MG63 (cell line): ENCODE measurements around the gene MARS1. TPM values are rescaled to one million over a fixed set of nuclear protein-coding genes. Genes with fewer than 3 reads are reported as not detected.

Experiments used
- DNase-seq: peaks from one replicate; pipeline ENCODE4 v3.0.0-alpha.2; 2020
- H3K27me3 ChIP-seq: fragments of 250-450 bp; sonication (Bioruptor Pico); 2 replicates; pipeline ENCODE4 v1.5.1; 2020; ENCODE audit warnings: mild to moderate bottlenecking, moderate library complexity
- H3K36me3 ChIP-seq: fragments of 250-450 bp; sonication (Bioruptor Pico); 2 replicates; pipeline ENCODE4 v1.5.1; 2020; ENCODE audit warnings: mild to moderate bottlenecking, moderate library complexity
- H3K4me3 ChIP-seq: fragments of 250-450 bp; sonication (Bioruptor Pico); 2 replicates; pipeline ENCODE4 v1.5.1; 2020; ENCODE audit warnings: mild to moderate bottlenecking, moderate library complexity
- H3K9me3 ChIP-seq: fragments of 250-450 bp; sonication (Bioruptor Pico); 2 replicates; pipeline ENCODE4 v1.5.1; 2020; ENCODE audit warnings: mild to moderate bottlenecking, moderate library complexity
- total RNA-seq: library from RNA; depleted of rRNA; stranded (reverse); fragments of >200 nt; shearing (Covaris generic); gene quantifications from 2 replicates; pipeline ENCODE4 v1.2.3, GENCODE V29; 2014; ENCODE audit warnings: low replicate concordance

The MARS1 gene
- total RNA-seq, 1 experiment from 2014 or later = 285 TPM

- H3K27me3 ChIP-seq = no peaks in the 10 kb centered on the region
- H3K9me3 ChIP-seq = no peaks in the 10 kb centered on the region
- no peaks in the 10 kb centered on the region for H3K36me3 ChIP-seq
- peak; percentile 58 for DNase-seq
- H3K4me3 ChIP-seq = no peak within 1 kb of the TSS
Observed at GRCh38 chr12:57454566-57455373, 33.1 kb upstream of the MARS1 start, which contains the start of gene INHBE. Gene INHBE, plus strand, starts transcription at chr12:57455307. Its CDS starts 230 bp downstream, at chr12:57455537.

- no peaks in the 10 kb centered on the region for H3K9me3 ChIP-seq
- DNase-seq = no peak
- no peaks in the 10 kb centered on the region for H3K36me3 ChIP-seq
- H3K27me3 ChIP-seq = peaks cover 3% of the 10 kb centered on the region
- no peak overlapping the region for H3K4me3 ChIP-seq
Observed at GRCh38 chr12:57455374-57456144, 32.3 kb upstream of the MARS1 start.

GRCh38 chr12:57456145-57456700, 31.6 kb upstream of the MARS1 start:
- Histone ChIP-seq H3K9me3 (no peaks in the 10 kb centered on the region), H3K4me3 (no peak overlapping the region), H3K36me3 (no peaks in the 10 kb centered on the region), H3K27me3 (peaks cover 8% of the 10 kb centered on the region)
- DNase-seq = no peak

GRCh38 chr12:57456737-57457490, 31.0 kb upstream of the MARS1 start:
- no peak overlapping the region for H3K4me3 ChIP-seq
- no peak for DNase-seq

GRCh38 chr12:57458665-57459054, 29.2 kb upstream of the MARS1 start:
- no peak for DNase-seq
- Histone ChIP-seq H3K27me3 (peaks cover 10% of the 10 kb centered on the region), H3K4me3 (peak overlapping the region; percentile 51), H3K36me3 (no peaks in the 10 kb centered on the region), H3K9me3 (no peaks in the 10 kb centered on the region)

More at GRCh38 chr12:57456737-57457490, 31.0 kb upstream of the MARS1 start:
- peaks cover 10% of the 10 kb centered on the region for H3K27me3 ChIP-seq
- H3K9me3 ChIP-seq = no peaks in the 10 kb centered on the region
- no peaks in the 10 kb centered on the region for H3K36me3 ChIP-seq

- DNase-seq = peak; percentile 91
- Histone ChIP-seq H3K36me3 (no peaks in the 10 kb centered on the region), H3K9me3 (no peaks in the 10 kb centered on the region), H3K4me3 (peak overlapping the region; percentile 51), H3K27me3 (peaks cover 10% of the 10 kb centered on the region)
Observed at GRCh38 chr12:57459055-57459749, 28.7 kb upstream of the MARS1 start.

GRCh38 chr12:57459750-57460467, 28.0 kb upstream of the MARS1 start, which contains the start of gene GLI1:
Gene GLI1, plus strand, starts transcription at chr12:57459785. Its CDS starts 3,907 bp downstream, at chr12:57463692.
- DNase-seq = no peak
- Histone ChIP-seq H3K9me3 (no peaks in the 10 kb centered on the region), H3K27me3 (peaks cover 10% of the 10 kb centered on the region), H3K4me3 (peak within 1 kb of the TSS; percentile 51), H3K36me3 (no peaks in the 10 kb centered on the region)

- DNase-seq = no peak
- Histone ChIP-seq H3K36me3 (no peaks in the 10 kb centered on the region), H3K4me3 (no peak overlapping the region), H3K9me3 (no peaks in the 10 kb centered on the region), H3K27me3 (peaks cover 10% of the 10 kb centered on the region)
Observed at GRCh38 chr12:57460468-57460784, 27.4 kb upstream of the MARS1 start.

- Histone ChIP-seq H3K9me3 (no peaks in the 10 kb centered on the region), H3K4me3 (no peak overlapping the region), H3K36me3 (no peaks in the 10 kb centered on the region), H3K27me3 (peaks cover 10% of the 10 kb centered on the region)
- DNase-seq = no peak
Observed at GRCh38 chr12:57460841-57461275, 27.0 kb upstream of the MARS1 start.

GRCh38 chr12:57461276-57461916, 26.5 kb upstream of the MARS1 start:
- H3K36me3 ChIP-seq = no peaks in the 10 kb centered on the region
- DNase-seq = peak; percentile 65
- H3K4me3 ChIP-seq = peak overlapping the region; percentile 47
- H3K9me3 ChIP-seq = no peaks in the 10 kb centered on the region
- H3K27me3 ChIP-seq = peaks cover 10% of the 10 kb centered on the region

GRCh38 chr12:57461917-57462250, 26.0 kb upstream of the MARS1 start:
- Histone ChIP-seq H3K4me3 (peak overlapping the region; percentile 47), H3K27me3 (peaks cover 10% of the 10 kb centered on the region), H3K36me3 (no peaks in the 10 kb centered on the region), H3K9me3 (no peaks in the 10 kb centered on the region)
- no peak for DNase-seq

- H3K27me3 ChIP-seq = peaks cover 15% of the 10 kb centered on the region
- peak overlapping the region; percentile 47 for H3K4me3 ChIP-seq
- no peaks in the 10 kb centered on the region for H3K9me3 ChIP-seq
- no peaks in the 10 kb centered on the region for H3K36me3 ChIP-seq
- peak; percentile 81 for DNase-seq
Observed at GRCh38 chr12:57462251-57462911, 25.5 kb upstream of the MARS1 start.

- DNase-seq = no peak
- Histone ChIP-seq H3K36me3 (no peaks in the 10 kb centered on the region), H3K4me3 (no peak overlapping the region)
Observed at GRCh38 chr12:57462912-57463253, 25.0 kb upstream of the MARS1 start.

GRCh38 chr12:57464569-57464968, 23.3 kb upstream of the MARS1 start:
- Histone ChIP-seq H3K9me3 (no peaks in the 10 kb centered on the region), H3K27me3 (peaks cover 19% of the 10 kb centered on the region), H3K4me3 (no peak overlapping the region), H3K36me3 (no peaks in the 10 kb centered on the region)
- DNase-seq = no peak

More at GRCh38 chr12:57462912-57463253, 25.0 kb upstream of the MARS1 start:
- H3K9me3 ChIP-seq = no peaks in the 10 kb centered on the region
- peaks cover 17% of the 10 kb centered on the region for H3K27me3 ChIP-seq
